ENCODE results near the gene HSD11B2. TPM values are rescaled to one million over a fixed set of nuclear protein-coding genes. Genes with fewer than 3 reads are reported as not detected.

HSD11B2 gene
- total RNA-seq, 1 experiment from 2014 or later: 10.2 TPM

DNA sequence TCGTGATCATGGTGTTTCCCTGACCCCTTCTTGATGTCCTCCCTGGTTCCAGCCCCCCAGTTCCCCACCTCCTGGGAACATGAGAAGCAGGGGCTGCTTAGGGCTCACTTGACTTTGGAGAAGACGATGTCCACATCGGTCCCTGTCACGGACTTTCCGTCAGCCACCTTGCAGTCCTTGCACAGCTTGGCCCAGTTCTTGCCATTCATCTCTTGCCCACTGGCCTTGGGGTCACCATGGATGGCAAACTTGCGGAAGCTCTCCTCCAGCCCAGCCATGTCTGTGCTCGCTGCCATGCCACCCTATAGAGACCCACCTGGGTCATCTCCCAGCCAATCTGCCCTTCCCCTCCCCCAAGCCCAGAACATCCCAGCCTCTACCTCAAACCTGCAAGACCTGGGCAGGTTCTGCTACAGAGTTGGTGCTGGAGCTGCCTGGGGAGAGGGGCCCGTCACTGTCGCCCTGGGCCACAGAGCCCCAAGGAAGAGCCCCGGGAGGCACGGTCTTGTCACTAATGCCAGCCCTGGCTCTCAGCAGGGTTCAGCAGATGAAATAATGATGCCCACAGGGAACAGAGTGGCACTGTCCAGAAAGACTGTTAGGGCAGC, 40.0 kb upstream of the HSD11B2 start:
- H3K9me3 Mint-ChIP-seq (ENCODE audit: low read depth, unreplicated experiment): no peaks in the 10 kb centered on the region
- peaks cover 42% of the 10 kb centered on the region for H3K36me3 Mint-ChIP-seq (ENCODE audit: insufficient read depth, unreplicated experiment)
- H3K4me3 Mint-ChIP-seq (ENCODE audit: low read depth, unreplicated experiment): no peak overlapping the region
- H3K27me3 Mint-ChIP-seq (ENCODE audit: unreplicated experiment): no peaks in the 10 kb centered on the region
- H3K4me1 Mint-ChIP-seq (ENCODE audit: low read depth, unreplicated experiment): peaks cover 40% of the 10 kb centered on the region
- no TSS peak for BruUV-seq (replicated peaks)
- CTCF ChIA-PET: interaction anchor here (0.6 kb wide), 3 partner anchors 84 to 427 kb away, joined by 3 to 5 read pairs (median 4); no protein-coding TSS in a partner anchor
- no peak overlapping the region for H3K27ac Mint-ChIP-seq (ENCODE audit: unreplicated experiment)
- no peak for DNase-seq
- TF ChIP-seq, protein P1, sequence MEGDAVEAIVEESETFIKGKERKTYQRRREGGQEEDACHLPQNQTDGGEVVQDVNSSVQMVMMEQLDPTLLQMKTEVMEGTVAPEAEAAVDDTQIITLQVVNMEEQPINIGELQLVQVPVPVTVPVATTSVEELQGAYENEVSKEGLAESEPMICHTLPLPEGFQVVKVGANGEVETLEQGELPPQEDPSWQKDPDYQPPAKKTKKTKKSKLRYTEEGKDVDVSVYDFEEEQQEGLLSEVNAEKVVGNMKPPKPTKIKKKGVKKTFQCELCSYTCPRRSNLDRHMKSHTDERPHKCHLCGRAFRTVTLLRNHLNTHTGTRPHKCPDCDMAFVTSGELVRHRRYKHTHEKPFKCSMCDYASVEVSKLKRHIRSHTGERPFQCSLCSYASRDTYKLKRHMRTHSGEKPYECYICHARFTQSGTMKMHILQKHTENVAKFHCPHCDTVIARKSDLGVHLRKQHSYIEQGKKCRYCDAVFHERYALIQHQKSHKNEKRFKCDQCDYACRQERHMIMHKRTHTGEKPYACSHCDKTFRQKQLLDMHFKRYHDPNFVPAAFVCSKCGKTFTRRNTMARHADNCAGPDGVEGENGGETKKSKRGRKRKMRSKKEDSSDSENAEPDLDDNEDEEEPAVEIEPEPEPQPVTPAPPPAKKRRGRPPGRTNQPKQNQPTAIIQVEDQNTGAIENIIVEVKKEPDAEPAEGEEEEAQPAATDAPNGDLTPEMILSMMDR (IDR thresholded peaks at IDR 0.05; ENCODE audit: unreplicated experiment): no peak
- intact Hi-C loops (cut with micrococcal nuclease; ENCODE audit: unreplicated experiment): no loop called here

DNA sequence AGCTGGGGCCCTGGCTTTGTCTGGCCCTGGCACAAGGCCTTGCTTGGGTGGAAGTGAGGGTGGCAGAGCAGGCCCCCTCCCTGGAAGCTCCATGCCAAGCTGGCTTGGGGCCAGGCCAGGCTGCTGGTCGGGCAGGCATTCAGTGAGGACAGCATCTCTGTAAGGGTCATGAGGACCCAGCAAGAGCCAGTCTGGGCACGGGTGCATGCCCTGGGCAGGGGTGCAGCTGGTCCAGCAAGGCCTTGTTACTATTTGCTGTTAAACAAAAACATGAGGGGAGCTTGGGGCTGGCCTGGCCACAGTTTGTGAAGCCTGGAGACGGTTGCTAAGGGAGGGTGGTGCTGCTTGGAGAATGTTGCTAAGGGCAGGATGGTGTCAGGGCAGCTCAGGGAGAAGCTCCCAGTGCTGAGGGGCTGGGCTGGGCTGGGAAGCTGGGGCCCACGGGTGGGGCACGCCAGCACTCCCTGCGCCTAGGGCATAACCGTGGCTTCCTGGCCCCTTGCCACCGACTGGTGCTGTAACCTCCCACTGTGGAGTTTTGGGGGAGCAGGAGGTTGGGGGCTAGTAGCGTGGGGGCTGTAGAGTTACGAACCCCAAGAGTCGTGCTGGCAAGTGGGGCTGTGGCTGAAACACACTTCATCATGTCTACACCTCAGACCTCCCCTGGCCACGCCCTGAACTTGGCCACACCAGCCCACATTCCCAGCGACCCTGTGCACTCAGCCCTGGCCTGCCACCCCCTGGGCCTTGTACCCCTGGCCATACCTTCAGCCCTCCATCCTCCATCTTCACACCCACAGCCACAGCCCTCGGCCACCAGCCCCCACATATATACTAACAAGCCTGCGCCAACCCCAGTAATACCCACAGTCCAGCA, 39.3 kb upstream of the HSD11B2 start:
- Mint-ChIP-seq H3K27me3 (ENCODE audit: unreplicated experiment) (no peaks in the 10 kb centered on the region), H3K36me3 (ENCODE audit: insufficient read depth, unreplicated experiment) (peaks cover 49% of the 10 kb centered on the region), H3K4me1 (ENCODE audit: low read depth, unreplicated experiment) (peaks cover 45% of the 10 kb centered on the region), H3K9me3 (ENCODE audit: low read depth, unreplicated experiment) (no peaks in the 10 kb centered on the region), H3K27ac (ENCODE audit: unreplicated experiment) (peak overlapping the region; percentile 22), H3K4me3 (ENCODE audit: low read depth, unreplicated experiment) (no peak overlapping the region)
- BruUV-seq (replicated peaks): no TSS peak
- TF ChIP-seq, protein P1 (IDR thresholded peaks at IDR 0.05; ENCODE audit: unreplicated experiment): no peak
- CTCF ChIA-PET: interaction anchor here (0.6 to 1.9 kb wide), 4 partner anchors 84 to 426 kb away, joined by 3 to 5 read pairs (median 4); no protein-coding TSS in a partner anchor
- DNase-seq: no peak
- intact Hi-C loops (cut with micrococcal nuclease; ENCODE audit: unreplicated experiment): no loop called here

DNA sequence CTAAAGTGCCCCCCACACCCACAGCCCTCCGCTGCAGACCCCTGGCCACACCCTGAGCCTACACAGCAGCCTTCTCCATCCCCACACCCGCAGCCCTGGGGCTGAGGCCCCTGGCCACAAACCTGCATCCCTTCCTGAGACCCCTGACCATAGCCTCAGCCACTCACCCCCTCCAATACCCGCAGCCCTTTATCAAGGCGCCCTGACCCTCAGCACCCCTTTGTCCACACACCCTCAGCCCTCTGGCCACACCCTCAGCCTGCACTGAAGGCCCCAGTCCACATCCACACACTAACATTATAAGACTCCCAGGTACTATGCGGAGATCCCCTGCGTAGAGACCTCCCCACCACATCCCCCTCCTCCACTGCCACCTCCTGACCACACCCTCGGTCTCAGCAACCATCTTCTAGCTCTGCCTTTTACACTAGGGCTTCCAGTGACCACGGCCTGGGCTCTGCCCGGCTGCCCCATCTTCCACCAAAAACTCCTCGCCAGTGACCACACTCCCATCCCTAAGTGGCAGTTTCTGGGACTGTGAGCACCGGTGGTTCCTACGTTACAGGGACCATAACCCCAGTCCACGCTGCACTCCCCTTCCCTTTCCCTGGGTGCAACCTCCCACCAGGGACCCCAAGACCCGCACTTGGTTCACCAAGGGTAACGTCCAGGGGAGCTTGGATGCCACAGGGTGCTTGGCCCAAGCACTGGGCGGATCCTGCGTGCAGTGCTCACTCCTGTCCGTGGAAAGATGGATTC, 38.4 kb upstream of the HSD11B2 start:
- Mint-ChIP-seq H3K27me3 (ENCODE audit: unreplicated experiment) (no peaks in the 10 kb centered on the region), H3K4me1 (ENCODE audit: low read depth, unreplicated experiment) (peaks cover 45% of the 10 kb centered on the region), H3K27ac (ENCODE audit: unreplicated experiment) (peak overlapping the region; percentile 22), H3K36me3 (ENCODE audit: insufficient read depth, unreplicated experiment) (peaks cover 55% of the 10 kb centered on the region), H3K9me3 (ENCODE audit: low read depth, unreplicated experiment) (no peaks in the 10 kb centered on the region), H3K4me3 (ENCODE audit: low read depth, unreplicated experiment) (peak overlapping the region; percentile 74)
- no TSS peak for BruUV-seq (replicated peaks)
- CTCF ChIA-PET: interaction anchor here (1.2 to 1.9 kb wide), 5 partner anchors 15 to 132 kb away, joined by 3 to 18 read pairs (median 5); partner anchors contain the start of genes KCTD19 and LRRC36
- TF ChIP-seq, protein P1 (IDR thresholded peaks at IDR 0.05; ENCODE audit: unreplicated experiment): no peak
- no peak for DNase-seq
- intact Hi-C loops (cut with micrococcal nuclease; ENCODE audit: unreplicated experiment): no loop called here

DNA sequence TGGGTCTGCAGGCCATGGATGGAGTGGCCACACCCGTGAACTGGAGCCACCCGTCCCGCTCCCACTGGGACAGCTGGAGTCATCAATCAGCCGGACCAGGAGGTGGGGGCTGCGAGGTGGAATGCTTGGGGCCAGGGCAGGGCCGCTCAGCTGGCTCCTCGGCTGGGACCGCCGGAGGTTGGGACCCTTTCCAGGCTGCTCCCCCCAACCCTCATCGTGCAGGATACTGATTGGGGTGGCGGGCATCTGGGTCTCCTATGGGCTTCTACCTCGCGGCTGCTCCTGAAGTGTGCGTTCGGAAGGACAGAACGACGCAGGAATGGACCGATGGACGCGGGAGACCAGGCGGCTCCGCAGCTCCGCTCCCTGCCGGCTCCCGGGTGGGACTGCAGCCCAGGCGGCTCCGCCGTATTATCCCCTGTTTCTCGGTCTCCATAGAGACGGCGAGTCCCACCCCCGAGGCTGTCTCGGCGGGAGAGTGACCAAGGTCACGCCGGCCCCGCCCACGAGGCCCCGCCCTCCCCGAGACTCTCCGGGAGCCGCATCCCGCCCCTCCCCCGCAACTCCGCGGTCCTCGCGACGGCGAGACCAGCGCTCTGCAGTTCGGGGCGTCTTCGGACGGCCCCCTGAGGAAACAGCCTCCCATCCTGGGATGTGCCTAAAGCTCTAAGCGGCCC, 37.7 kb upstream of the HSD11B2 start, which contains the start of gene TPPP3:
Gene TPPP3 (minus strand): TSS at position 388 of the 677 bp plus-strand sequence. CDS start 2,387 bp downstream, outside the sequence.
- intact Hi-C loops (cut with micrococcal nuclease; ENCODE audit: unreplicated experiment): no loop called here
- CTCF ChIA-PET: interaction anchor here (0.6 to 1.9 kb wide), 9 partner anchors 15 to 195 kb away, joined by 3 to 18 read pairs (median 4); partner anchors contain the start of genes KCTD19 and LRRC36
- H3K27me3 Mint-ChIP-seq (ENCODE audit: unreplicated experiment): no peaks in the 10 kb centered on the region
- TF ChIP-seq, protein P1 (IDR thresholded peaks at IDR 0.05; ENCODE audit: unreplicated experiment): peak; percentile 69
- H3K9me3 Mint-ChIP-seq (ENCODE audit: low read depth, unreplicated experiment): no peaks in the 10 kb centered on the region
- peak within 1 kb of the TSS; percentile 74 for H3K4me3 Mint-ChIP-seq (ENCODE audit: low read depth, unreplicated experiment)
- peaks cover 45% of the 10 kb centered on the region for H3K4me1 Mint-ChIP-seq (ENCODE audit: low read depth, unreplicated experiment)
- BruUV-seq (replicated peaks): no TSS peak
- H3K36me3 Mint-ChIP-seq (ENCODE audit: insufficient read depth, unreplicated experiment): peaks cover 57% of the 10 kb centered on the region
- H3K27ac Mint-ChIP-seq (ENCODE audit: unreplicated experiment): peak within 1 kb of the TSS; percentile 37
- peak; percentile 94 for DNase-seq

All from Calu3 (cell line).